Esophagus (tissue), 2 donors: Measurements from ENCODE around the gene AKAP1. TPM values are rescaled to one million over a fixed set of nuclear protein-coding genes. Genes with fewer than 3 reads are reported as not detected.

Experiments
- H3K27ac ChIP-seq, 2 donors: one replicate each; pipeline ENCODE4 v1.5.1; 2013; ENCODE audit warnings: low read depth in 2 of 2, mild to moderate bottlenecking in 2 of 2, inconsistent platforms in 1 of 2, low read length in 1 of 2, moderate library complexity in 1 of 2
- H3K27me3 ChIP-seq, 2 donors: one replicate each; pipeline ENCODE4 v1.6.1; 2013; ENCODE audit warnings: low read length in 2 of 2, control low read depth in 1 of 2, mild to moderate bottlenecking in 1 of 2; ENCODE audit not compliant: insufficient read depth in 2 of 2, control insufficient read depth in 1 of 2
- H3K36me3 ChIP-seq, 2 donors: one replicate each; pipeline ENCODE4 v1.6.1; 2013; ENCODE audit warnings: low read length in 1 of 2; ENCODE audit not compliant: control insufficient read depth in 2 of 2, insufficient read depth in 2 of 2
- H3K4me1 ChIP-seq, 2 donors: one replicate each; pipeline ENCODE4 v1.6.1; 2013; ENCODE audit warnings: low read length in 1 of 2; ENCODE audit not compliant: control insufficient read depth in 2 of 2, insufficient read depth in 2 of 2
- H3K4me3 ChIP-seq, 2 donors: one replicate each; pipeline ENCODE4 v1.5.1; 2013; ENCODE audit warnings: low read length in 2 of 2, mild to moderate bottlenecking in 2 of 2, low read depth in 1 of 2, moderate library complexity in 1 of 2
- H3K9me3 ChIP-seq, 2 donors: one replicate each; pipeline ENCODE4 v1.6.1; 2013; ENCODE audit warnings: mild to moderate bottlenecking in 2 of 2, low read depth in 1 of 2, low read length in 1 of 2, moderate library complexity in 1 of 2; ENCODE audit not compliant: control insufficient read depth in 2 of 2, insufficient read depth in 1 of 2
- WGBS, 2 donors: extraction: QIAGEN DNeasy Blood & Tissue Kit; methylation state at CpG; one replicate each; pipeline ENCODE4 v1.1.7; 2013; 5-methylcytosine and 5-hydroxymethylcytosine counted together
- polyA plus RNA-seq, 2 donors: library from polyadenylated mRNA; stranded (reverse); fragments of 200-250 nt; gene quantifications; one replicate each; pipeline ENCODE4 v1.2.3, GENCODE V29; 2013
- donor health status: healthy with polysubstance abuse.
- donor health status: Bipolar disorder and iron deficiency.

The AKAP1 gene, protein sequence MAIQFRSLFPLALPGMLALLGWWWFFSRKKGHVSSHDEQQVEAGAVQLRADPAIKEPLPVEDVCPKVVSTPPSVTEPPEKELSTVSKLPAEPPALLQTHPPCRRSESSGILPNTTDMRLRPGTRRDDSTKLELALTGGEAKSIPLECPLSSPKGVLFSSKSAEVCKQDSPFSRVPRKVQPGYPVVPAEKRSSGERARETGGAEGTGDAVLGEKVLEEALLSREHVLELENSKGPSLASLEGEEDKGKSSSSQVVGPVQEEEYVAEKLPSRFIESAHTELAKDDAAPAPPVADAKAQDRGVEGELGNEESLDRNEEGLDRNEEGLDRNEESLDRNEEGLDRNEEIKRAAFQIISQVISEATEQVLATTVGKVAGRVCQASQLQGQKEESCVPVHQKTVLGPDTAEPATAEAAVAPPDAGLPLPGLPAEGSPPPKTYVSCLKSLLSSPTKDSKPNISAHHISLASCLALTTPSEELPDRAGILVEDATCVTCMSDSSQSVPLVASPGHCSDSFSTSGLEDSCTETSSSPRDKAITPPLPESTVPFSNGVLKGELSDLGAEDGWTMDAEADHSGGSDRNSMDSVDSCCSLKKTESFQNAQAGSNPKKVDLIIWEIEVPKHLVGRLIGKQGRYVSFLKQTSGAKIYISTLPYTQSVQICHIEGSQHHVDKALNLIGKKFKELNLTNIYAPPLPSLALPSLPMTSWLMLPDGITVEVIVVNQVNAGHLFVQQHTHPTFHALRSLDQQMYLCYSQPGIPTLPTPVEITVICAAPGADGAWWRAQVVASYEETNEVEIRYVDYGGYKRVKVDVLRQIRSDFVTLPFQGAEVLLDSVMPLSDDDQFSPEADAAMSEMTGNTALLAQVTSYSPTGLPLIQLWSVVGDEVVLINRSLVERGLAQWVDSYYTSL
- 10 to 100 TPM; 15.1 to 27.8 TPM for polyA plus RNA-seq

DNA sequence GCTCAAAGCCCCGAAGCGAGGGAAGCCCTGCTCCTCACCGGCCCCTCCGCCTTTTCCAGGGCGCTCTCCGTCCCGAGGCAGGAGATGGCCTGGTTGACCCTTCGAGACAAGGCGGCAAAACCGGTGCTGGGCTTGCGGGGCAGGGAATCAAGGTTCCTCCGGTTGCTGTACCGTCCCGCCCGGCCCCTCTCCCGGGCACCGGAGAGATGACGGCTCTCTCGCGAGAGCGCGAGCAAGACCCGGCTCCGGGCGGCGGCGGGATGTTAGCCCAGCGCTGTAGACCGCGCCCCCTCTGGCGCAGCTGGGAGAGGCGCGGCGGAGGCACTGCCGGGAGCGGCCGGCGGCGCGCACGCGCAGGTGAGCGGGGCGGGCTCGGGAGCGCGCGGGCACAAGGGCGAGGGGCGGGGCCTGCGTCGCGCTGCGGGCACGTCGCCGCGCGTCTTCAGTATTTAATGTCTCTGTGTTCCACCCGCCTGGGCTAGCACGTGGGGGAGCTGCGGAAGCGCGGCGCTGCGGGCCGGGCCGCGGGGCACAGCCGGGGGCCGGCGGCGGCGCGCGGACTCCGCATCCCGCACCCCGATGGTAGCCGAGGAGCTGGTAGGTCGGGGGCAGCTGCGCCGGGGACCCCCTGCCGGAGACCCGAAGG is at the start of gene AKAP1:
TSS of gene AKAP1 (plus strand) at position 445 of the 646 bp plus-strand sequence. CDS start 20,219 bp downstream, outside the sequence.
- peaks cover 0 to 2% of the 10 kb centered on the region in 2 donors for H3K4me1 ChIP-seq

DNA sequence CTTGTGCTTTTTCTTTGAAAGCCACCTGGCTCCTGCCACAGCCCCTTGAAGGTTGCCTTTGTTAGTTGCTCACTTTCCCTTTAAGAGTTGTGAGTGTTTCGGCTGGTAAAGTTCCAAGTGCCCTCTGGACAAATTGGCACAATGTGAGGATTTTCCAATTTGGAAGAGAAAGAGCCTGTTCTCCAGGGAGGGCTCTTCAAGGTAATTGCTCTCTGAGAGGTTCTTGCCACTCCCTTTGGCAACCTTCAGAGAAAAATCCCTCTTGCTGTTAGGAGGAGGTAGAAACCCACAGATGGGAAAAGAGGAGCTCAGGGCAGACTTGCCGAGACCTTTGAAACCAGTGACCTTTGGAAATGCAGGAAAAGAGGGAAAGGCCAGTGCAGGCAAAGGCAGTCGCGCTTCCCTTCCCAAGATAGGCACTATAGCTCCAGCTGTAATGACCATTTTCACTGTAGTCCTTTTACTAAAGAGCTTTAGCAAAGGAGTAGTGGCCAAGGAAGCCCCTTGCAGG is 49.0 kb upstream of the AKAP1 start:
- no peak overlapping the region for H3K4me3 ChIP-seq
- 28 to 34% methylated on average over 4 of the region's 4 CpGs for WGBS, 2 donors
- peaks cover 0 to 15% of the 10 kb centered on the region in 2 donors for H3K4me1 ChIP-seq
- no peaks in the 10 kb centered on the region for H3K36me3 ChIP-seq
- H3K9me3 ChIP-seq = peaks cover 0 to 2% of the 10 kb centered on the region in 2 donors
- H3K27ac ChIP-seq = peak overlapping the region; percentile 14 to 40
- no peaks in the 10 kb centered on the region for H3K27me3 ChIP-seq

More for the DNA sequence above, at the start of gene AKAP1:
- Histone ChIP-seq H3K4me3 (peak within 1 kb of the TSS; percentile 76 to 91), H3K36me3 (no peaks in the 10 kb centered on the region), H3K27me3 (no peaks in the 10 kb centered on the region), H3K9me3 (no peaks in the 10 kb centered on the region), H3K27ac (peak within 1 kb of the TSS; percentile 99 to 100)
- WGBS, 2 donors = 1% methylated on average over 74 to 85 of the region's 85 CpGs

DNA sequence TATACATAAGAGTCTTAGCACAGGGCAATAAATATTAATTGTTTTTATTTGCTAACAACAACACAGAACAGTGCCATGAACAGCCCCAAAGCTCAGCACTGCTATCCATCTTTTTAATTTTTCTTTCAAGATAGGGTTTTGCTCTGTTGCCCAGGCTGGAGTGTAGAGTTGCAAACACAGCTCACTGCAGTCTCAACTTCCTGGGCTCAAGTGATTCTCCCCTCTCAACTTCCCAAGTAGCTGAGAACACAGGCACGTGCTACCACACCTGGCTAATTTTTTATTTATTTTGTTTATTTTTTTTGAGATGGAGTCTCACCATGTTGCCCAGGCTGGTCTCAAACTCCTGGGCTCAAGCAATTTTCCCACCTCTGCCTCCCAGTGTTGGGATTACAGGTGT is 47.6 kb upstream of the AKAP1 start:
- H3K9me3 ChIP-seq = peaks cover 0 to 2% of the 10 kb centered on the region in 2 donors
- H3K4me3 ChIP-seq = no peak overlapping the region
- H3K27me3 ChIP-seq = no peaks in the 10 kb centered on the region
- WGBS, 2 donors = 50 to 56% methylated on average over 1 of the region's 1 CpG
- no peak overlapping the region for H3K27ac ChIP-seq
- no peaks in the 10 kb centered on the region for H3K36me3 ChIP-seq
- H3K4me1 ChIP-seq = peaks cover 0 to 15% of the 10 kb centered on the region in 2 donors

DNA sequence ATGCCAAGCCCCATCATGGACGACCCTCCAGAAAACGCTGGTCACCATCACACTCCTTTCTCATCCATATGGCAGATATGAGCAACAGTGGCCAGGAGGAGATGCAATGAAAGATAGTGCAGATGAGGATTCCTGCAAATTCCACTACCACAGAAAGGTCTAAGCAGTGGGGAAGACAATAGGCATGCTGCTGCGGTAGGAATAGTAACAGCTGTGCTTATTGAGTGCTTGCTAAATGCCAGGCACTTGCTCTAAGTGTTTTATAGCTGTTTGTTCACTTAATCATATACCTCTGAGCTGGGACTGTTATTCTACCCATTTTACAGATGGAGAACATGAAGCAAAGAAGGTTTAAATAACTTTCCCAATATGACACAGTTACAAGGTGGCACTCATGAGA is 46.6 kb upstream of the AKAP1 start:
- Histone ChIP-seq H3K27ac (no peak overlapping the region), H3K36me3 (no peaks in the 10 kb centered on the region), H3K27me3 (no peaks in the 10 kb centered on the region), H3K9me3 (peaks cover 0 to 2% of the 10 kb centered on the region in 2 donors), H3K4me3 (no peak overlapping the region), H3K4me1 (peaks cover 0 to 15% of the 10 kb centered on the region in 2 donors)
- WGBS, 2 donors = 76 to 88% methylated on average over 3 of the region's 3 CpGs

DNA sequence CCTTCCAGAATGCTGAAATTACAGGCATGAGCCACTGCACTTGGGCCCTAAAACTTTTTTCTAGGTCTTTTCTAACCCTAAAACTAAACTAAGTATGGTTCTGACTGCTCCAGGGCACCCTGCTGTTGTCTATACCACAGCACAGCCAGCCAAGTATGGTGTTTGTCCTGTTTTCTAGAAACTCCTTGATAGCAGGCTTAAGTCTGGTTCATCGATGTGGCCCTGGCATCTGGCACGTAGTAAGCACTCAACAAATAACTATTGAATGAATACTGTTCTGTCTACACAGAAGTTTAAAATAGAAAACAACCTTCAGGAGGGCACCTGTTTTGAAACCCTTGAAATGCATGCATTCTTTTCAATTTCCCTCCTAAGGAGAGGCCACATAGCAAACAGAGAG is 44.5 kb upstream of the AKAP1 start:
- no peaks in the 10 kb centered on the region for H3K27me3 ChIP-seq
- no peak overlapping the region for H3K27ac ChIP-seq
- H3K36me3 ChIP-seq = no peaks in the 10 kb centered on the region

DNA sequence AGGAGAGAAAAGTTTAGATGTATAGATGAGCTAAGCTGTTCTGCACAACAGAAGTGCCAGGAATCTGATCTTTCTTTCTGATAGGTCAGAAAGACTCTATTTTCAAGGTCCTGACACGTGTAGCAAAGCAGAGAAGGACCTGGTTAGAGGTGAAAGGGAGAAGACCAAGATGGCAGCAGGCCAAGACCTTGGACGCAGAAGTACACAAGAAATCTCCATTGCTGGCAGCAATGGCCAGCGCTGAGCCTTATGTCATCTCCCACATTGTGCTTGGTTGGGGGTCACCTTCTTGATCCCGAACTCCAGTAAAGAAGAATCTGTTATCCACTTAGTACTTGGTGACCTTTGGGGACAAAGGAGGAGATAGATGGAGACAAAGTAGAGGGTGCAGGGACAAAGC is 41.8 kb upstream of the AKAP1 start:
- no peaks in the 10 kb centered on the region for H3K36me3 ChIP-seq
- H3K9me3 ChIP-seq = peaks cover 0 to 2% of the 10 kb centered on the region in 2 donors
- WGBS, 2 donors = 69 to 88% methylated on average over 4 of the region's 4 CpGs
- H3K27me3 ChIP-seq = no peaks in the 10 kb centered on the region
- no peak overlapping the region for H3K27ac ChIP-seq
- H3K4me1 ChIP-seq = peaks cover 0 to 11% of the 10 kb centered on the region in 2 donors
- H3K4me3 ChIP-seq = no peak overlapping the region

More for the DNA sequence above, 44.5 kb upstream of the AKAP1 start:
- Histone ChIP-seq H3K9me3 (peaks cover 0 to 2% of the 10 kb centered on the region in 2 donors), H3K4me1 (peaks cover 0 to 8% of the 10 kb centered on the region in 2 donors), H3K4me3 (no peak overlapping the region)
- 49 to 54% methylated on average over 2 of the region's 2 CpGs for WGBS, 2 donors

DNA sequence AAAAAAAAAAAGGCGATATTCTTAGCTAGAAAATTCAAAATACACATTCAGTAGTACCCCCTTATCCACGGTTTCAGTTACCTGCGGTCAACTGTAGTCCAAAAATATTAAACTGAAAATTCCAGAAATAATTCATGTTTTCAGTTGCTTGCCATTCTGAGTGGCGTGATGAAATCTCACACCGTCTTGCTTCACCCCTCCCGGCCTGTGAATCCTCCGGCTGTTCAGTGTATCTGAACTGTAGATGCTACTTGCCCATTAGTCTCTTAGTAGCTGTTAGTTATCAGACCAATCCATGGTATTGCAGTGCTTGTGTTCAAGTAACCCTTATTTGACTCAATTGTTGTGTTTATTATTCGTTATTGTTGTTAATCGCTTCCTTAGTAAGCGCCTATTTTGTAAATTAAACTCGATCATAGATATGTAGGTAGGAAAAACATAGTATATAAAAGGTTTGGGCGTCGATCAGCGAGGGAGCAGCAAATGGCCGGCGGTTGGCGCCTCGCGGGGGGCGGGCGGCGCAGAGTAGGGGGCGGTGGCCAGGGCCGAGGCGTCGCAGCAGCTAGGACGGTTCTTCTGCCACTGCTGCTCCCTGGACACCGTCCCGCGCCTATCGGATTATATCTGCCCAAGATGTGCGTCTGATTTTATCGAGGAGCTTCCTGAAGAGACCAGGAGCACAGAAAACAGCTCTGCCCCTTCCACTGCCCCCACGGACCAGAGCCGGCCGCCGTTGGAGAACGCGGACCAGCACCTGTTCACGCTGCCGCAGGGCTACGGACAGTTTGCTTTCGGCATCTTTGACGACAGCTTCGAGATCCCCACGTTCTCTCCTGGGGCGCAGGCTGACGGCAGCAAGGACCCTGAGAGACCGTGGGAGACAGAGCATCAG is 39.8 kb upstream of the AKAP1 start:
- 42 to 61% methylated on average over 49 of the region's 49 CpGs for WGBS, 2 donors
- Histone ChIP-seq H3K27ac (no peak overlapping the region), H3K4me3 (peak overlapping the region in 1 of 2 donors; percentile 5), H3K9me3 (no peaks in the 10 kb centered on the region), H3K4me1 (peaks cover 0 to 13% of the 10 kb centered on the region in 2 donors), H3K27me3 (no peaks in the 10 kb centered on the region), H3K36me3 (no peaks in the 10 kb centered on the region)

DNA sequence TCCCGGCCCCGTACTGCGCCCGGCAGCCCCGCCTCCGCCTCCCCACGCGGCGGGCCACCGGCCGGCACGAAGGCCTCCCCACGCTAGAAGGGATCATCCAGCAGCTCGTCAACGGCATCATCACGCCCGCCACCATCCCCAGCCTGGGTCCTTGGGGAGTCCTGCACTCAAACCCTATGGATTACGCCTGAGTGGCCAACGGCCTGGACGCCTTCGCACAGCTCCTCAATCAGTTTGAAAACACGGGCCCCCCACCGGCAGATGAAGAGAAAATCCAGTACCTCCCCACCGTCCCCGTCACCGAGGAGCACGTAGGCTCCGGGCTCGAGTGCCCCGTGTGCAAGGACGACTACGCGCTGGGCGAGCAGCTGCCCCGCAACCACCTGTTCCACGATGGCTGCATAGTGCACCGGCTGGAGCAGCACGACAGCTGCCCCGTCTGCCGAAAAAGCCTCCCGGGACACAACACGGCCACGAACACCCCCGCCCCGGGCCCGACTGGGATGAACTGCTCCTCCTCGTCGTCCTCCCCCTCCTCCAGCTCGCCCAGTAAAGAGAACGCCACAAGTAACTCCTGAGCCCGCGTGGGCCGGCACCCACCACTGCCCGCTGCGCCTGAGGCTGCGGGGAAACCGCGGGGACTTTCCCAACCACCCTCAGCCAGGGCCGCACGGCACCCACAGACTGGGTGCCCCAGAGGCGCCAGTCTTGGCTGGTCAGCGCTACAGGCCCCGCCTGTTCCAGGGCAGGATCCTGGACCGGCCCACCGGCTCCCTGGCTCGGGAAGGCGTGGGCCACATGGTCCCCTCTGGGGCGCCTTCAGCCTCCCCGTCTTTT is 39.0 kb upstream of the AKAP1 start:
- Histone ChIP-seq H3K4me1 (peaks cover 0 to 13% of the 10 kb centered on the region in 2 donors), H3K27me3 (no peaks in the 10 kb centered on the region), H3K27ac (no peak overlapping the region), H3K36me3 (no peaks in the 10 kb centered on the region), H3K9me3 (no peaks in the 10 kb centered on the region), H3K4me3 (peak overlapping the region in 1 of 2 donors; percentile 5)
- 30 to 48% methylated on average over 69 of the region's 69 CpGs for WGBS, 2 donors
